ENCODE measurements around the gene DOCK2.

Gene DOCK2

DNA sequence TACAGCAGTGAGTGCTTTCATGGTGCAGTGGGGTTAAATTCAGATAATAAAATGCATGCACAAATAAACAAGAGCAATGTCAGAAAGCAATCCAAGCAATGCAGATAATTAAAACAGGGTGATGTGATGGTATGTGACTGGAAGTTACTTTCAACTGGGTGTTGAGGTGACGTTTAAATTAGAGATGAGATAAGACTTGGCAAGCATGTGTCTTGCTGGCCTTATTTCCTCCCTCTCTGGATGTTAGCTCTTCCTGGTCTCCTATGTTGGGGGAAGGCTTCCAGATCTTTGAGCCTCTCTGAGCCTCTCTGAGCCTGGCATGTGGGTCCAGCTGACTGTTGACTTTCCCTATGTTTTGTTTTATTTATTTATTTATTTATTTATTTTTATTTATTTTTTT, 54.4 kb downstream of the DOCK2 start:
- no peak for DNase-seq (ENCODE audit: low read depth)

- DNase-seq (ENCODE audit: low read depth) = no peak
Observed at GRCh38 chr5:169694091-169694625, 57.1 kb downstream of the DOCK2 start.

GRCh38 chr5:169695025-169695625, 58.0 kb downstream of the DOCK2 start:
- no peak for DNase-seq (ENCODE audit: low read depth)

GRCh38 chr5:169695919-169696490, 58.9 kb downstream of the DOCK2 start:
- no peak for DNase-seq (ENCODE audit: low read depth)

GRCh38 chr5:169696621-169697510, 59.8 kb downstream of the DOCK2 start:
- no peak for DNase-seq (ENCODE audit: low read depth)

- DNase-seq (ENCODE audit: low read depth) = no peak
Observed at GRCh38 chr5:169697511-169697890, 60.4 kb downstream of the DOCK2 start.

GRCh38 chr5:169697976-169698375, 60.9 kb downstream of the DOCK2 start:
- DNase-seq (ENCODE audit: low read depth) = no peak

- DNase-seq (ENCODE audit: low read depth) = no peak
Observed at GRCh38 chr5:169700611-169701010, 63.5 kb downstream of the DOCK2 start.

DNA sequence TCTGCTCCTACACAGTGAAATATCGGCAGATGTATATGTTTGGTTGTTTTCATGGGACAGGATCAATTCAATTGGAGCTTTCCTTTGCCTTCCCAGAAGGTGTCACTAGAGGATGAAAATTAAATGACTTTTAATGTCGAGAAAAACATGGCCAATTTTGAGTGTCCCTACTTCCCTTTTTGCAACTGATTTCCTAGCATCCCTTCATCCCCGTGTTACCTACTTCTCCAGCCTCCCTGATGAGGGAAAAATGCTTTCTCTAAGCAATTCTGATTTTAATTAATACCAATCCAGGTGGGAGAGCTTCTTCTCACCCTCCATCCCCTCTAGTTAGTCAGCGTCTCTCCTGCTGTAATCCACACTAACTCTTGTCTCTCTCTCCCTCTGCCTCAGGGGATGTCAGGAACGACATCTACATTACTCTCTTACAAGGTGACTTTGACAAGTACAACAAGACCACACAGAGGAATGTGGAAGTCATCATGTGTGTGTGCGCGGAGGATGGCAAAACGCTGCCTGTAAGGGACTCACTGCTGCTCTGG, 64.9 kb downstream of the DOCK2 start:
- no peak for DNase-seq (ENCODE audit: low read depth)

- DNase-seq (ENCODE audit: low read depth) = no peak
Observed at GRCh38 chr5:169702693-169703481, 65.8 kb downstream of the DOCK2 start.

DNA sequence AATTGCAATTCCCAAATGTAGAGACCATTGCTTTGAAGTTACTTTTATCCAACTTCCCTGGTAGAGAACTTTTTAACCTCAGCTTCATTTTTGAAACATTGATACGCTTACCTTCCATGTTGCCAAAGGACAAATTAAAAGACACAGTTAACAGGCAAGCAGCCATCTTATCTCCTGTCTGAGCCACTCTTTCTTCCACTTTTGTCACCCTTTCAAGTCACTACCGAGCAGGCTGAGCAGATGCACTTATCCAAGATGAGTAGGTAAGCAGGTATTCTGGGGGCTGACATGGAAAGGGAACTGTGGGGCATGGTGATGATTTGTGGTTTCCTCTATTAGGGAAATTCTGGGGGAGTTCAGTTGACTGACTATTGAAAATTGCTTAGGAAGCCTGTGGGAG, 66.7 kb downstream of the DOCK2 start:
- DNase-seq (ENCODE audit: low read depth) = no peak

- DNase-seq (ENCODE audit: low read depth) = no peak
Observed at GRCh38 chr5:169705322-169705721, 68.2 kb downstream of the DOCK2 start.

GRCh38 chr5:169706071-169706470, 69.0 kb downstream of the DOCK2 start:
- DNase-seq (ENCODE audit: low read depth) = no peak

DNA sequence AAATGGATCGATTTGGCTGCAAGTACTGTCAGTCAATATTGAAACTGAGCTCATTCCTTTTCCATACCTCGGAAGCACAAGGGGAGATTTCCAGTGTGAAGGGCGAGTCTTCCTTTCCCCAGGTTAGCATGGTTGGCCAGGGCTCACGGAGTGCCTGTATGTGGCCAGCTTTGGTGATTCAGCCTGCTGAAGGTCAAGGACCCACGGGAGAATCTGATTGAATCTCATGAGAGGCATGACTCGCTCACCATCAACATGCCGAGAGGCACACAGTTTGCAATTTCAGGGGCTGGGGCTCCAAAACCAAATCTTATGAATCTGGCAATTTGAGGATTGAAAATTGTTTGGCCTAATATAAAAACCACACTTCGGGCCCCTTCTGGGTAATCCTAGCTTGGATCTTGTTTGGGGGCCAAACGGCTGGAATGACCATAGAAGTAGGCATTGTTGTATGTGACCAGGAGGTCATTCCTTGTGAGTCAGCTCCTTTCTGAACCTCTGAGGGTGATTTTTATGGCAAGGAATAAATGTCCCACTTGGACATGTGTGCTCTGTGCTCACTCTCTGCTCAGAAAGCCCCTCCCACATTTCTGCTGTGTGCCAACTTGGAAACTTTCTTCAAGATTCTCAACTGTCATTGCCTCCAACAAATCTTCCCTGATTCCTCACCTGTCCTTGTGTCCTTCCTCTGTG, 69.8 kb downstream of the DOCK2 start:
- DNase-seq (ENCODE audit: low read depth) = no peak

- DNase-seq (ENCODE audit: low read depth) = no peak
Observed at GRCh38 chr5:169707686-169708085, 70.6 kb downstream of the DOCK2 start.

- no peak for DNase-seq (ENCODE audit: low read depth)
Observed at GRCh38 chr5:169710675-169711074, 73.6 kb downstream of the DOCK2 start.

DNA sequence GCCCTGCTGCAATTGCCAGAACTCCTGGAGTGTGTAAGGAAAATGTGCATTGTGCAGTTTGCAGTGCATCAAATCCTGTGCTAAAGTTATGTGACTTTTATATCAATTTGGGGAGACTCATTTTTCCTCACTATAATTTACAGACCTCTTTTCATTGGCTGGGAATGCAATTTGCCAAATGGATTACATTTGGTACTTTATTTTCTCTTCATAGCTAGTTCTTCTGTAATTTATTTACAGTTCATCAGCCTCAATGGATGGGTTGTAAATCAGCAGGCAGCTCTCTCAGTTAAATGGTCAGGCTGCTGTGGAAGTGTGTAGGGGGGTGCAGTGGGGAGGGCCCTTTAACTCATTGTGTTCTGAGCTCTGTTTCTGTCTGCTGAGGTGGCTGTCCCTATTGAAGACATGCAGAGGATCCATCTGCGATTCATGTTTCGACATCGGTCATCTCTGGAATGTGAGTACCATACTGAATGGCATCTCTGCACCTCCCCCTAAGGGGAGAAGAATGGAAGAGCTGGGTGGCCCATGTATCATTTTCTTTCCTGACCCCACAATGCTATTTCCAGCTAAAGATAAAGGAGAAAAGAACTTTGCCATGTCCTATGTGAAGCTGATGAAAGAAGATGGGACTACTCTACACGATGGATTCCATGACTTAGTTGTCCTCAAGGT, 74.6 kb downstream of the DOCK2 start:
- DNase-seq (ENCODE audit: low read depth) = no peak

- DNase-seq (ENCODE audit: low read depth) = no peak
Observed at GRCh38 chr5:169712428-169712827, 75.4 kb downstream of the DOCK2 start.

DNA sequence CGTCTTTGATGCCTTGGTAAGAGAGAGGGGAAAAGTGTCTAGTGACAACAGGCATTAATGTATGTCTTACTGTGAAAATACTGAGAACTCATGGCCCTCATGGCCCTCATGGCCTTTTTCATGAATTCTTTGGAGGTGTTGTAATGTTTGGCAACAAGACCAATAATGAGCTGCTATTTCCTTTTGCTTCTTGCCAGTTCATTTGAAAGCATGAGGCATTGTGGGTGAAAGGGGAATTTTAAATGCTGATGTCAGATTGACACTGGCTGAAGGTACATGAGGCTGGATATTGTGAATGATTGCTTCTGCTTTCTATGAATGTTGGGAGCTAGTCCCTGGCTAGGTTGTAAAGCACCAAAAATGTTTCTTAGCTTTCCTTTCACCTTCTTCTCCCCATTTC, 79.2 kb downstream of the DOCK2 start:
- DNase-seq (ENCODE audit: low read depth) = no peak

- no peak for DNase-seq (ENCODE audit: low read depth)
Observed at GRCh38 chr5:169717288-169717687, 80.2 kb downstream of the DOCK2 start.
